Esophagus muscularis mucosa (tissue), 4 donors: Measurements from ENCODE around the gene SYT3.

Experiments
- EP300 ChIP-seq: sonication (generic); formaldehyde crosslinking; IDR thresholded peaks from one replicate; pipeline ENCODE4 v1.6.1; 2017; ENCODE audit warnings: antibody characterized with exemption
- POLR2A ChIP-seq: fragments of 450-650 bp; IDR thresholded peaks from one replicate; pipeline ENCODE4 v1.6.1; 2017; ENCODE audit warnings: antibody characterized with exemption, moderate library complexity, mild to moderate bottlenecking, low read depth
- POLR2AphosphoS5 ChIP-seq, 2 donors: sonication (generic); formaldehyde crosslinking; IDR thresholded peaks; one replicate each; pipeline ENCODE4 v1.6.1; 2017; ENCODE audit warnings: antibody characterized with exemption in 2 of 2
- TF ChIP-seq, protein P1 (sequence below), 3 experiments: fragments of 200-600 bp in 2 of 3; fragments of 450-650 bp in 1 of 3; sonication (generic) in 2 of 3; IDR thresholded peaks; one replicate each; pipeline ENCODE4 v1.5.1; 2017 to 2019; ENCODE audit warnings: antibody characterized with exemption in 3 of 3, mild to moderate bottlenecking in 2 of 3, moderate library complexity in 1 of 3

DNA sequence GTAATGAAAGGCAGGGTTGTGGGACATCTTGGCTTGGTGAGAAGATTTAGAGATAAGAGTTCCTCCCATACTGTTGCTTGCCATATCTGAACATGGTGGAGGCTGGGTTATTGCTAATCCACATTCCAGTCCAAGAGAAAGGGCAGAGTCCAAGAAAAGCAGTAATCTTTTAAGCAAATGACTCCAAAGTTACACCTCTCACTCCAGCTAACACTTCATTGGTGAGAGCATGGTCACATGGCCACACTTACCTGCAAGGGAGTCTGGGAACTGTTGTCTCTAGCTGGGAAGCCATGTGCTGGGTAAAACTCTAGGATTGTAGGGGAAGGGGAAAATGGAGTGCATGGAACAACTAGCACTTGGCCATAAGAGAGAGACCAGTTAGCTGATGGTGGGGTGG, 15.2 kb upstream of the SYT3 start:
- TF ChIP-seq, protein P1, sequence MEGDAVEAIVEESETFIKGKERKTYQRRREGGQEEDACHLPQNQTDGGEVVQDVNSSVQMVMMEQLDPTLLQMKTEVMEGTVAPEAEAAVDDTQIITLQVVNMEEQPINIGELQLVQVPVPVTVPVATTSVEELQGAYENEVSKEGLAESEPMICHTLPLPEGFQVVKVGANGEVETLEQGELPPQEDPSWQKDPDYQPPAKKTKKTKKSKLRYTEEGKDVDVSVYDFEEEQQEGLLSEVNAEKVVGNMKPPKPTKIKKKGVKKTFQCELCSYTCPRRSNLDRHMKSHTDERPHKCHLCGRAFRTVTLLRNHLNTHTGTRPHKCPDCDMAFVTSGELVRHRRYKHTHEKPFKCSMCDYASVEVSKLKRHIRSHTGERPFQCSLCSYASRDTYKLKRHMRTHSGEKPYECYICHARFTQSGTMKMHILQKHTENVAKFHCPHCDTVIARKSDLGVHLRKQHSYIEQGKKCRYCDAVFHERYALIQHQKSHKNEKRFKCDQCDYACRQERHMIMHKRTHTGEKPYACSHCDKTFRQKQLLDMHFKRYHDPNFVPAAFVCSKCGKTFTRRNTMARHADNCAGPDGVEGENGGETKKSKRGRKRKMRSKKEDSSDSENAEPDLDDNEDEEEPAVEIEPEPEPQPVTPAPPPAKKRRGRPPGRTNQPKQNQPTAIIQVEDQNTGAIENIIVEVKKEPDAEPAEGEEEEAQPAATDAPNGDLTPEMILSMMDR (IDR thresholded peaks at IDR 0.05): no peak
- no peak for TF ChIP-seq POLR2A
- no peak for TF ChIP-seq POLR2AphosphoS5 (IDR thresholded peaks at IDR 0.05)
- no peak for TF ChIP-seq EP300
